H1 (cell line): ENCODE results near the gene SPRED1. TPM values are rescaled to one million over a fixed set of nuclear protein-coding genes. Genes with fewer than 3 reads are reported as not detected.

Experiments
- ASH2L ChIP-seq: fragments of 200-600, 300-600 bp; sonication (generic); IDR thresholded peaks from one replicate; pipeline ENCODE4 v1.7.1; 2017; ENCODE audit warnings: low read length
- CHD2 ChIP-seq: IDR thresholded peaks from 2 replicates; pipeline ENCODE4 v1.6.1; 2012; ENCODE audit warnings: low read length, improper control_type of control experiment
- CHD7 ChIP-seq: fragments of 300-600 bp; sonication (generic); IDR thresholded peaks from 2 replicates; pipeline ENCODE4 v1.7.1; 2012; ENCODE audit warnings: low read length, moderate library complexity, mild to moderate bottlenecking, inconsistent platforms; ENCODE audit not compliant: insufficient replicate concordance
- PHF8 ChIP-seq: fragments of 200-600 bp; sonication (generic); conservative IDR thresholded peaks from 2 replicates; pipeline ENCODE4 v1.7.1; 2012; ENCODE audit warnings: low read depth, mild to moderate bottlenecking, inconsistent platforms, low read length, moderate library complexity
- RXRA ChIP-seq: IDR thresholded peaks from 2 replicates; pipeline ENCODE4 v1.6.1; 2011; ENCODE audit warnings: low read depth, mild to moderate bottlenecking, low read length, moderate library complexity; ENCODE audit not compliant: insufficient read depth
- SIN3A ChIP-seq, 2 experiments: IDR thresholded peaks in 1 of 2; conservative IDR thresholded peaks in 1 of 2; 2 replicates each; pipeline ENCODE4 v1.6.1; 2011 to 2012; ENCODE audit warnings: low read length in 2 of 2, improper control_type of control experiment in 1 of 2, low read depth in 1 of 2, mild to moderate bottlenecking in 1 of 2
- SP1 ChIP-seq: IDR thresholded peaks from 2 replicates; pipeline ENCODE4 v1.6.1; 2011; ENCODE audit warnings: low read depth, low read length
- SUZ12 ChIP-seq: fragments of 200-600 bp; sonication (generic); IDR thresholded peaks from 2 replicates; pipeline ENCODE4 v1.6.1; 2012; ENCODE audit warnings: mild to moderate bottlenecking, inconsistent platforms, low read length, moderate library complexity, mixed read lengths
- TCF12 ChIP-seq: IDR thresholded peaks from 2 replicates; pipeline ENCODE4 v1.6.1; 2011; ENCODE audit warnings: low read depth, mild to moderate bottlenecking, low read length
- polyA plus RNA-seq, 7 experiments: library from polyadenylated mRNA; depleted of rRNA in 3 of 7; stranded (reverse) in 5 of 7; unstranded in 2 of 7; fragments of >200 nt in 5 of 7; fragments of 200-250 nt in 2 of 7; gene quantifications; 1 replicate in 5 of 7; 2 replicates in 1 of 7; 4 replicates in 1 of 7; pipeline versions ENCODE4 v1.2.1 to v1.2.3, GENCODE V29; 2011 to 2013; ENCODE audit warnings: missing spikeins in 2 of 7, mixed read lengths in 2 of 7
- total RNA-seq: library from RNA; stranded (reverse); fragmentation: NEBNext Ultra II Directional; extraction: Animal tissue kit (Norgen Biotek cat#: 25700); gene quantifications from 2 replicates; pipeline ENCODE4 v1.2.1, GENCODE V29; 2021

SPRED1 gene
- total and polyA plus RNA-seq, 2 of the 8 experiments (the other 6 are each of a cell fraction or from before 2014, with no cell fraction given) = 5.5 to 30.3 TPM

GRCh38 chr15:38271144-38271543 is 18.5 kb downstream of the SPRED1 start (continued):
- TF ChIP-seq CHD7 = no peak
- no peak for TF ChIP-seq ASH2L
- TF ChIP-seq SIN3A (conservative IDR thresholded peaks at IDR 0.05 in 1 of 2, IDR thresholded peaks at IDR 0.05 in 1 of 2; ENCODE audit: low read depth in 1 of 2, low read length in 2 of 2) = no peak
- TF ChIP-seq TCF12 = no peak
- no peak for TF ChIP-seq SP1
- no peak for TF ChIP-seq SUZ12
- no peak for TF ChIP-seq CHD2
- no peak for TF ChIP-seq RXRA
- TF ChIP-seq PHF8 = no peak
